RPMI7951 (cell line): ENCODE data around the gene PCBP3. TPM values are rescaled to one million over a fixed set of nuclear protein-coding genes. Genes with fewer than 3 reads are reported as not detected.
"Not testable (repeated sequence)": the region's sequence is repeated elsewhere in the genome, so short reads cannot be mapped to it uniquely, and the experiment has no call there.

Source experiments
- DNase-seq: peaks from one replicate; pipeline ENCODE4 v3.0.0-alpha.2; 2012; ENCODE audit warnings: low read depth
- total RNA-seq: library from RNA; depleted of rRNA; stranded (reverse); fragments of >200 nt; shearing (Covaris generic); gene quantifications from 2 replicates; pipeline ENCODE4 v1.2.3, GENCODE V29; 2014

PCBP3 gene
- total RNA-seq, 1 experiment from 2014 or later: 4.0 TPM

DNA sequence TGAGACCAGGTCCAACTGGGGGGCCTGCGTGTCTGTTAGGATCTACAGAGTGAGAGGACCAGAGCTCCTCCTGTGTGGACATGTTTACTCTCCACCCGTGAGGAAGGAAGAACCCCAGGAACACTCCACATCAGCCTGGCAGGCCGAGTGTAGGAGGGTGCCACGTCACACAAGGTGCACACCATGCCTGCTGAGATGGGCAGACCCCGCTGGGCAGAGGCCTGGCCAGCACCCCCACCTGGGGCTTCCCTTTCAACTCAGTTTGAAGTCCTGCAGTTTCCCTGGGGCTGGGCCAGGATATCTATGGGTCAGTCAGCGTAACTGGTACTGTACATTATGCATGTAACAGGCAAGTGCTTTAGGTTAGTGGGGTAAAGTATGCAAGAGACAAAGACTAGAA, 30.1 kb upstream of the PCBP3 start:
- no peak for DNase-seq

DNA sequence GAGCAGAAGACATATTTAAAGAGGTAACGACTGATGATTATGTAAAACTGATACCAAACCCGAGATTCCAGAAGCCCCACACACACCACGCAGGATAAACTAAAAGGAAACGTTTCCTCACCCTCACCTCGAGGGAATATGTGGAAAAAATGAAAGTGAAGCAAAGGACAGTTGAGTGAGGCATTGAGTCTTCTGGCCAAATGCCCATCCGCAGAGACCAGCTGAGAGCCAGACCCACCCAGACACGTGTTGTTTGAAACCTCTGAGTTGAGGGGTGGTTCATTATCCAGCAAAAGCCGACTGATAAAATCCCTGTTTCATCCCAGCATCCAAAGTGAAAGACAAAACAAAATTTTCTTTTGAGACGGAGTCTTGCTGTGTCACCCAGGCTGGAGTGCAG, 29.6 kb upstream of the PCBP3 start:
- peak; percentile 53 for DNase-seq

DNA sequence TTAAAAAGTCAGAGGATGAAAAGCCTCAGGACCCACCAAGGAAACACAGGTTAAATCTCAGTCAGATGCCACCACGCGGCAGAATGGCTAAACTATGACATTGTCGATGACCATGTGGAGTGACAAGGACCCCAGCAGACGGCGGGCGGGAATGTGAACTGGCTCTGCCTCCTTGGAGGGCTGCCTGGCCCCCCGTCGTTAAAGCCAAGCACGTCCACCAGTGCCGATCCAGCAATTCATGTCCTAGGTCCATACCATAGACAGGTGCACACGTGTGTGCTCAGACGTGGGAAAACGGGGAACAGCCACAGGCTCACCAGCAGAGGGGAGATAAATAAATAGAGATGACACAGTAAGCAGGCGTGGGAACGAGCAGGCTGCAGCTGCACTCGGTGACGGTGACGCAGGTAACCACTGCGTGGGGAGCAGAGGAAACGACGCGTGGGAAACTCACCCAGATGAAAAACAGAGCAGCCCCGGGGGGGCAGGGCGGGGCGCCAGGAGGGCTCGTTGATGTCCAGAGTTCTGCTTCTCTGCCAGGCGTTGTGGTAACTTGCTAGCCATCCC, 28.3 kb upstream of the PCBP3 start:
- DNase-seq: peak; percentile 82

DNA sequence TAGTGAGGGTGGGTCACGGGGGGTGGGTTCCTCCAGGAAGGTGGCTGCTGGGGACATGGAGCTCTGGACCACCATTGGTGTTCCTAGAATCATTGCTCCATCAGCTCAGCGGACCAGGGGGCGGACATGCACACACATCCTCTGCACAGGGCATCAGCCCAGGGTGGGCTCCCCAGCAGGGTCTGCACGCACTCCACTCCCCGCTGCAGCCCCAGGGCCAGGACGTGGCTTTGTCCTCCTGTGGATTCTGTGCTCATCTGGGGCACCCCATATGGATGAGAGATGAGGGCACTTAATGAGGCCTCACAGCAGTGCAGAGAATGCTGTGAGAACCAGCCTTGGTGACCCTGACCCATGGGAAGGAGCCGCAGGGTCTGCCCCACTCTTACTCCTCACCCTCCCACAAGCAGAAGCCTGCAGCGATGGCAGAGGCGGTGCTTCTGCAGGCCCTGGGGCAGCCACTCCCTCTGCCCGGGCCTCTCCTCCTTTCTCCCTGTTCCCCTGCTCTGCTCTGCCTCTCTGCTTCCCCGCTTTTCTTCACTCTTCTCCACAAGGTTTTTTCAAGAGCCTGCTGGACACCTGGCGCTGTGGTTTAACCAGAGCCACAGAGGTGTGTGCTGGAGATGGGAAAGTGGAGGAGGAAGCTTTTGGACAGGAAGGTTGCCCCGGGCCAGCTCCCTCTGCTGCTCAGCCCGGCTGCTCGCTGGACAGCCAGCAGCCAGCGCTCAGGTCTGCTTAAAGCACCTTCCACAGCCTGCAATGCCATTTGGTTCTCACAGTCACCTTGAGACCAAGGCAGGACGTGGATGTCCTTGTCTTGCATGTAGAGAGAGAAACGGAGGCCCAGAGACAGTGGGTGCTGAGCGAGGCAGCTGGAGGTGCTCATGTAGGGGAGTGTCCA, 26.3 kb upstream of the PCBP3 start:
- peak; percentile 23 for DNase-seq

DNA sequence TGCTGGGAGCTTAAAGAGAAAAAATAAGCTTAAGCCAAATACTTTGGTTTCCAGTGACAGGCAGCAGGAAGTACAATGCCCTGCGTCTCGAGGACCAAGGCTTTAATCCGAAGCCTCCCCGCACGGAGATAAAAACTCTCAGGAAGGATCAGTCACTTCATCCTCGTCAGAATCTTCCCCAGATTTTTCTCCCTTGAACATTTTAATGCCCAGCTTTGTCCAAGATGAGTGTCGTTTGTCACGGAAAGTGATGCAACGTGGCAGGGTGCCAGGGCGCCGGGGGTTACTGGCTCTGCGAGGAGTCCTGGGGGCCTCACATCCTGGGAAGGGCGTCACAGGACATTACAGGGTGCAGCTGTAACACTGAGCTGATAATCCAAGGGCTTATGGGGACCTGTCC, 25.2 kb upstream of the PCBP3 start:
- peak; percentile 89 for DNase-seq

DNA sequence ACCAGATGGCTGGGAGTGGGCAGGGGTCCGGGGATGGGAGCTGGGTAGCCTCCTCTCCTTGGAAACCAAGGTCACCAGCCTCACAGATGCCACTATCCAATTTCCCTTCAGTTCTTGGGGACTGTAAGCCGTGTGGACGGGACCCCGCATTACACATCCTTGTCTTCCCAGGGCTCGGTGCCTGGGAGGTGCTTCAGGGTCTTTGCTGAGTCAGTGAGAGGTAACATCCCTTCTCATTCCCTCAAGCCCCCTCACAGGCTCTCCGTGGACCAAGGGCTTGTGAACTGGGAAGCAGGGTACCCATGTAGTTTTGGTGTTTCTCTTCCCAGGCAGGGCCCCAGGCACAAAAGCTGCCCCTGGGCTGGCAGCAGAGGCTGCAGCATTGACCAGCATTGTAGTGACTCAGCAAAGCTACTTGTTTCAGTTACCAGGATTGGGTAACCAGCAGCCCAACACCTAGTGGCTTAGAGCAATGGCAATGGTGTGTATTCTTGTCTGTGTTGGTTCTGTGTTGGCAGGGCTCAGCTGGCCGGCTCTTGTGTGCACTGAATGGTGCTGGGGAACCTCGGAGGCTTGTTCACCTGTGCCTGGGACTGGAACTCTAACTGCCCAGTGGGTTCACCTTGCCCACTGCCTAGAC, 24.6 kb upstream of the PCBP3 start:
- DNase-seq: peak; percentile 72

DNA sequence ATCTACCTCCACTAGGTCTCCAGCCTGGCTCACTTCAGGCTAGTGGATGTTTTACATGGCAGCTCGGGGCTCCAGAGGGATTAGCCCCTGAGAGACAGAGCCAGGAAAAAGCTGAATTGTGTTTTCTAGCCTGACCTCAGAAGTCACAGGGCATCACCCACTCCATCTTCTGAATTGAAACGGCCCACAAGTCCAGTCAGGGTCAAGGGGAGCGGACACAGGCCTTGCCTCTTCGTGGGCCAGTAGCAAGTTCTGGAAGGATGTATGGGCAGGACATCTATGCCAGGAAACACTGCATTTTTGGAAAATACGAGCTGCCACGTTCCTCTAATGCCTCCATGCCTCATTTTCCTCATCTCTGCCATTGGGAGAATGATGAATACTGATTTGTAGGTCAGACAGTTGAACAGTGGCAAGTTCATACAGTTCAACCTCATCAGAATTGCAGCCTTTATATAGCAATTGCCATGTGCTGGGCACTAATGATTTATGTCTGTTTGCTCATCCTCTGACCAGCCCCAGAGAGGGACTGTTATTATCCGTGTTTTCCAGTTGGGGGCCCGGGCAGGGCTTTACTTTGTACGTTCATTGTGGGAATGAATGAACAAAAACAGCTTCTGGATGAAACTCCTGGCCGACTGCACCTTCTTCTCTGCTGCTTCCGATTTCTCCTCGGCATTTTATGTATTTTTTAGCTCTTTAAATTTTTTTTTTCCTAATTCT, 23.2 kb upstream of the PCBP3 start:
- no peak for DNase-seq

DNA sequence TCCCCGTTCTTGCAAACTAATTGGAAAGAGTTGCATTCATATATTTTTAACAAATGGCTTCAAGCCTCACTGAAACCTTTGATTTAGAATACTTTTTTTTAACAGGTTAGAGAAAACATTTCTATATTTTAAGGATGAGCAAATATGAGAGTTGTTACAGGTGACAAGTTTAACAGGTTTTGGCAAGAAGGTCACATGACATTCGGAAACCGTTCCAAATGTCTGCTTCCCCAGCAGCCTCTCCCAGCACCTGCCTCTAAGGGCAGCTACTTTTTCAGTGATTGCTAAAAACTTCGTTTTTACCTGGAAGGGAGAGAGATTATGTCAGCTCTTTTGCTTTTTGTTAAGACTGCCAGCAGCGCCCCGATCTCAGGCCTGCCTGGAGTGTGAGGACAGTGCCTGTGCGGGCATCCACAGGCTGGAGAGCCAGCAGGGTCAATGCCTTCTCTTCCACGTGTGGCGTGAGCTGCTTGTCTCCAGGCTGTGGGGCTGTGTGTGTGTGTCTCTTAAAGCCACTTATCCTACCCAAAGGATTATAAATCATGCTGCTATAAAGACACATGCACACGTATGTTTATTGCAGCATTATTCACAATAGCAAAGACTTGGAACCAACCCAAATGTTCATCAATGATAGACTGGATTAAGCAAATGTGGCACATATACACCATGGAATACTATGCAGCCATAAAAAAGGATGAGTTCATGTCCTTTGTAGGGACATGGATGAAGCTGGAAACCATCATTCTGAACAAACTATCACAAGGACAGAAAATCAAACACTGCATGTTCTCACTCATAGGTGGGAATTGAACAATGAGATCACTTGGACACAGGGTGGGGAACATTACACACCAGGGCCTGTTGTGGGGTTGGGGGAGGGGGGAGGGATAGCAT, 21.8 kb upstream of the PCBP3 start:
- not testable (repeated sequence) for DNase-seq

DNA sequence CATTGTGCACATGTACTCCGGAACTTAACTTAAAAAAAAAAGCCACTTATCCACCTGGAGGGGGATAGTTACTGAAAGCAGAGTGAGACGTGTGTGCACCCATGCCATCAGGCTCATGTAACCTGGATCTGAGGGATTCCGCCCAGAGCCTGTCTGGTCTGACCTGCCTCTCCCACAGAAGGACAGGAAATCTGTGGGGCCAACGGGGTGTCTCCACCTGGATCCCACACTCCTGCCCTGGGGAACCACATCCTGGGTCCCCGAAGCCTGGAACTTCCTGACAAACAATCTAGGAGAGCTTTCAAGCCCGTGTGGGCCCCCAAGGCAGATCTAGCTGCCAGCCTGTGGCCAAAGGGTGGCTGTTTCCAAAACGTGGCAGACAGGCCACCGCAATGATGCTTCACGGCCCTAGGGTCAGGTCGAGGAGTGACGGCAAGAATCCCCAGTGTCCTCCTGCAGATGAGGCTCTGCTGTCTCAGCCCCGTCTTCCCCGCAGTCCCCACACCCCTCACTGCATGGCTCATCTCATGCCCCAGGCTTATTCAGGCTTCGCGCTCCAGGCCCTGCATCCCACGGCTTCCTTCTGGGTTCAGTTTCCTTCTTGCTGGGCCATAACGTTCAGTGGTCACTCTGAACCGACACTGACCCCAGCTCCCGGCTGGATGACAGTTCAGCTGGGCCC, 21.0 kb upstream of the PCBP3 start:
- DNase-seq: peak; percentile 44

DNA sequence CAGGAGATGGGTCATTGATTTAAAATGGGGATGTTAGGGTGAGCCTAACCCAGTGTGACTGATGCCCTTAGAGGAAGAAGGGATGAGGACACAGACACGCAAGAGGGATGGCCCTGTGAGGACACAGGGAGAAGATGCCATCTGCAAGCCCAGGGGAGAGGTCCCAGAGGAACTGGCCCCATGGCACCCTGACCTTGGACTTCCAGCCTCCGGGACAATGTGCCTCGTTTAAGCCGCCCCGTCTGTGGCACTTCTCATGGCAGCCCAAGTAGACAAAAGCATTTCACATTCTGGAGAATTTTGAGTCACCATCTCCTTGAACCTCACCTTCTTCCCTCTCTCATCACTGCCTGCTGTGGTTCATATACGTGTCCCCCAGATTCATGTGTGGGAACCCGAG, 20.1 kb upstream of the PCBP3 start:
- no peak for DNase-seq

DNA sequence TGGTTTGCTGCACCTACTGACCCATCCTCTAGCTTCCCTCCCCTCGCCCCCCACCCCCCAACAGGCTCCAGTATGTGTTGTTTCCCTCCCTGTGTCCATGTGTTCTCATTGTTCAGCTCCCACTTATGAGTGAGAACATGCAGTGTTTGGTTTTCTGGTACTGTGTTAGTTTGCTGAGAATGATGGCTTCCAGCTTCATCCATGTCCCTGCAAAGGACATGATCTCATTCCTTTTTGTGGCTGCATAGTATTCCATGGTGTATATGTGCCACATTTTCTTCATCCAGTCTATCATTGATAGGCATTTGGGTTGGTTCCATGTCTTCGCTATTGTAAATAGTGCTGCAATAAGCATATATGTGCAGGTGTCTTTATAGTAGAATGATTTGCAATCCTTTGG, 17.4 kb upstream of the PCBP3 start:
- not testable (repeated sequence) for DNase-seq

DNA sequence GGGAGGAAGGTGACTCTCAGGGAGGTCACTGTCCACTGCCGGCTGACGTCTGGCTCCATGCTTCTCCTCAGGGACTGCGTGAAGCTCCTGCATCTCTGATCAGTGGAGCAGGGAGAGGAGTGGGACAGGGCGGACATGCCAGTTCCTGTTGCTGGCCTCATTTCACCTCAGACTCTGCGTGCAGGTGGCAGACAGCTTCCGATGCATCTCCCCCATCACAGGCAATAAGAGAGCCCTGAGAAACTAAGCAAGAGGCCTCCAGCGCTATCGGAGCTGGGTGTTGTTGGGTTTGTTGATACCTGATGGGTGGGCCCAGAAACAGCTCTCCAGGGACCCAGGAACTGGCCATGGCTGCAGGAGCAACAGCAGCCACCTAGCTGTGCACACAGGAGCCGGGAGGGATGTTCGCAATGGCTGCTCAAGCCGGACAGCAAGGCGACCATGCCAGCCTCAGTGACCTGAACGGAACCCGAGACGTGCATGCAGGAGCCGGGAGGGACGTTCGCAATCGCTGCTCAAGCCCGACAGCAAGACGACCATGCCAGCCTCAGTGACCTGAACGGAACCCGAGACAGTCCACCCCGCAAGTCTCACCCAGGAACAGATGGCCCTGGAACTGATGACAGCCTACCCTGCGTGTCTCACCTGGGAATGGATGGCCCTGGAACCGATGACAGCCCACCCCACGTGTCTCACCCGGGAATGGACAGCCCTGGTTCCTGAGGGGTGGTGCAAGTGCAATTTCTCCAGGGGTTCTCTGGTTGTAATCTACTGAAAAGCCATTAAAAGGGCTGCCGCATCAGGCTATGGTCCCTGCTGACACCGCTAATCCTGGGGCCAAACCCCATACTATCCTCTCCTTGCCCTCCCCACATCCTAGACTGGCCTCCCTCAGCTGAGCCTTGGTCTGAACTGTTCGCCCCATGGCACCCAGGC, 14.2 kb upstream of the PCBP3 start:
- no peak for DNase-seq

DNA sequence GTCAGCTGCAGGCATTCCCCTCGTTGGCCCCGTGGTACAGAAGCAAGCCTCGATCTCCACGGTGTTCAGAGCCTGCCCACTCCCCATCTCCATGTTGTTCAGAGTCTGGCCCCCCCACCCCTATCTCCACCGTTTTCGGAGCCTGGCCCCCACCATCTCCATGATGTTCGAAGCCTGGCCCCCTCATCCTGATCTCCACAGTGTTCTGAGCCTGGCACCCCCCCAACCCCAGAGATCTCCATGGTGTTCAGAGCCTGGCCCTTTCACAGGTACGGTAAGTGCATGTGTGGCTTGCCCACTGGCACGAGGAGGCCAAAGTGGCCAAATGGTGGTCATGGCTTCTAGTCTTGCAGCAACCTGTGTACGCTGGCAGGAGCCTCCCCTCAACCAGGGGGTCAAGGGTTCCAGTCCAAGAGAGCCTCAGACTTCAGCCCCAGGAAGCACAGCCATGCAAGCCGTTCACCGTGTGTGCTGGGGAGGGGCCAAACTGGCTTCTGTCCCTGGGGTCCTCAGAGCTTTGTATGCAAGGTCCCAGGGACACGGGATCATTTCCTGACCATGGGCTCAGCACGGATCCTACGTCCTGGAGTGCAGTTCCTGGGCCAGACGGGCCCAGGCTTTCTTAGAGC, 13.3 kb upstream of the PCBP3 start:
- DNase-seq: no peak

DNA sequence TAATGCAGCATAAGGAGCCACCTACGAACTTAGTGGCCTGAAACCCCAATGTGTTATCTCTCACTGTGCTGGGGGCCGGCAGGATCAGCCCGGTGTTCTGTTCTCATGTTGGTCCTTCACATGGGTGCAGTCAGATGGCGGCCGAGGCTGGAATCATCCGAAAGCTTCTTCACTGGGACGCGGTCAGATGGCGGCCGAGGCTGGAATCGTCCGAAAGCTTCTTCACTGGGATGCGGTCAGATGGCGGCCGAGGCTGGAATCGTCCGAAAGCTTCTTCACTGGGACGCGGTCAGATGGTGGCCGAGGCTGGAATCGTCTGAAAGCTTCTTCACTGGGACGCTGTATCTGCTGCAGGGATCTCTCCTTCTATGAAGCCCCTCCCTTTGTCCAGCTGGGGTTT, 12.6 kb upstream of the PCBP3 start:
- DNase-seq: no peak

DNA sequence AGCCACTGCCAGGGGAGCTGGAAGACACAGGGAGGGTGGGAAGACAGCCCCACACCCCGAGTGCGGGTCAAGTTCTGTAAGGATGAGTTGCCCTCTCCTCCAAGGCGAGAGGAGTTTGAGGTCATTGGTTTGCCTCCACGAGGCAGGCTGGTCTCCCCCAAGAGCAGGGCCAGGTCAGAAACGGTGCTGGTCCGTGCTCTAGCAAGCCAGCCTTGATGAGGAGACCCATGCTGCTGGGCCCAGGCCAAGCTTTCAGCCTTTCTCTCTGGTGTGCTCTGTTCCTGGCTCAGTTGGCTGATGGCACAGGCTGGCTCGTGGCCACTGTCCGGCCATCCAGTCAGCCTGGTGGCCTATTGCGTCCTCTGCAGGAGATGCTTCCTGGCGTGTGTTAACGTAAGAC, 12.0 kb upstream of the PCBP3 start:
- no peak for DNase-seq

DNA sequence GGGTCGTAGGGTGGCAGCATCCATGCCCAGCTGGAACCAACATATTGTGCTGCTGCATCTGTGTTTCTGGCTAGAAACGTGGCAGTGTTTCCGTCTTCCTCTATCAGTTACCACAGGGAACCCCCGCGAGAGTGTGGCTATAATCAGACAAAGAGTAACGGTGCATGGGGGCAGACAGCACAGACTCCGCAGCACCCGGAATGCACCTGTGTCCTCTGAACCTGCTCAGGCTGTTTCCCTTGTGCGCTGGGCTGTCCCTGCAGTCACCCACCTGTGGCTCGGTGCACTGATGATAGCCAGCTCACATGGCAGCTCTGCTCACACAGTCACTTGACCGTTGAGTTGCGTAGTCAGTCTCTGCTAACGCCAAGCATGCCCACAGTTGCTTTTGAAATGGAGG, 11.4 kb upstream of the PCBP3 start:
- no peak for DNase-seq

DNA sequence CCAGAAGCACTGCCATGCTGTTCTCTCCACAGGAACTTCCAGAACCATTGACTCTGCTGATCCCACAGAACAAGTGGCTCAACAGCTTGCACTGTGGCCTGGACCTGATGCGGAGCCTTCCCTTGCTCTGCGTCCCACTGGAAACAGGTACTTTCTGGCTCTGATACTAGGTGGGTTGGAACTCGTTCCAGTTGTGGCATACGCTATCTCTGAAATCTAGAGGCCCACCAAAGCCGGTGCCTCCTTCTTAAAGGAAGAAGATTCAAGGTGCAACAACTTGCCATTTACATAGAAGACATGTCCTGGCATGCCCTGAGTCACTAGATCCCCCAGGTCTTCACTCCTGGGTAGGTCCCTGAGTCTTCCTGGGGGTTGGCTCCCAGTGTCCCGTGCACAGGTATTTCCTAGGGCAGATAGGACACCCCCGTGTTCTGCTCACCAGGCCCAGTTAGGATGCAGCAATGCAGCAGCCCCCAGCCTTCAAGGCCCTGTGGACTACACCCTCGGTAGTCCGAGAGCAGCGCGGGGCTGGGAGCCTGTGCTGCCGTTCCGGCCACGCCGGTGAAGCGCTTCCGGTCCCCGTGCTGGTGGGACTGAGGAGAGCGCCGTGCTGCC, 10.8 kb upstream of the PCBP3 start:
- DNase-seq: no peak

DNA sequence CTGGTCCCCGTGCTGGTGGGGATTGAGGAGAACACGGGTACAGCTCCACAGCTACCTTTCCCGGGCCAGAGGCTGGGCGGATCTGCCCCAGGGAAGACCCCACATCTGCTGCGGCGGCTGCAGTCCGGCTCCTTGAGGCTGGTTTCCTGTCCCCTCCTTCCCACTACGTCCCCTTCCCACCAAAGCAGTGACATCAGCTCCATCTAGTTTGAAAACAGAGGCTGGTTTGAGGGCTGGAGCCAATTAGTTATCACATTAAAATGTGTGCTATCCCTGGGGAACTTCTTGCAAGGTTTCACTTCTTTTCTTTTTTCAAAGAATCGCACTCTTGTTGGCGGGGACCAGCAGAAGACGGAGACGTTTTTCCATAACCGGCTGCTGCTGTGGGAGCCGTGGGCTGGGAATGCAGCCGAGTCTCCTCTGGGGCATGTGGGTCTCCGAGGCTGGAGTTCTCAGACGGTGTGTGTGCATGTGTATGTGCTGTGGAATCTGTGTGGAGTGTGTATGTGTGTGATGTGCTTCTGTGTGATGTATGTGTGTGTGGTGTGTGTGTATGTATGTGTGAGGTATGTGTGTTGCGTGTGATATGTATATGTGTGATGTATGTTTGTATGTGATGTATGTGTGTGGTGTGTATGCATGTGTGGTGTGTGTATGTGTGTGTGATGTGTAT, 8.9 kb upstream of the PCBP3 start:
- DNase-seq: peak; percentile 47
